EL (cell line): ENCODE measurements around the gene GINS1.

ENCODE experiments used
- DNase-seq: peaks from one replicate; pipeline ENCODE4 v3.0.0-alpha.2; 2016

The GINS1 gene

DNA sequence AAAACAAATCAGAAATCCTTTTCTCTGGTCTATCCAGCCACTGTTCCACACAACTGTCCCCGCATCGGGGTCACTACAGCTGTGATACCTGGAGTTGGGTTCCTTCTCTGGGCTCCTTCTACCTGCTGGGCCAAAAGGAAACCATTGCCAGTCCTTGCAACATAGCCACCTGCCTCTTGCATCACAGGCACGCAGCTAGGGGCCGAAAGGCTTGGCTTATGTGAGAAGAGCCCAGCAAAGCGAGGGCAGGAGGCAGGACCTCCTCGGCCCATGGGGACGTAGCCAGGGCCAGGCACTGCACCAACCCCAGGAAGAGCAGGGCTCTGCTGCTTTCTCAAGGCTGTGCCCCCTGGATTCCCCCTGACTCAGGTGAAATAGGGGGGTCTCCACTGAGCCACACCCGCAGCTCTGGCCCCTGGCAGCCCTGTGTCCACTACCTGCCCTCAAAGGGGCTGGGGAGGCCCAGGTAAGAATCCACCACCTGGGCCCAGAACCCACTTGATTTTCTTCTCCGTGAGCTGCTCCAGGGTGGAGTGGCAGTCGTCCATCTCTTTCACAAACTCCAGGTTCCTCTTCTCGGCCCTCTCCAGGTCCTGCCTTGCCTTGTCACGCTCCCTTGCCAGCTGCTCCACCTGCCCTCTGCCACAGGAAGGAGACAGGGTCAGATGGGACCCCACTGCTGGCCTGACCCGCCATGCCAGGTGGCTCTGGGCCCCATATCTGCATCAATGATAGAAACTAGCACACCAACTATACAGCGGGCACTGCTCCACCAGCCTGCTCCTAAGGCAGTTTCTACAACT, 88.9 kb downstream of the GINS1 start:
- no peak for DNase-seq

DNA sequence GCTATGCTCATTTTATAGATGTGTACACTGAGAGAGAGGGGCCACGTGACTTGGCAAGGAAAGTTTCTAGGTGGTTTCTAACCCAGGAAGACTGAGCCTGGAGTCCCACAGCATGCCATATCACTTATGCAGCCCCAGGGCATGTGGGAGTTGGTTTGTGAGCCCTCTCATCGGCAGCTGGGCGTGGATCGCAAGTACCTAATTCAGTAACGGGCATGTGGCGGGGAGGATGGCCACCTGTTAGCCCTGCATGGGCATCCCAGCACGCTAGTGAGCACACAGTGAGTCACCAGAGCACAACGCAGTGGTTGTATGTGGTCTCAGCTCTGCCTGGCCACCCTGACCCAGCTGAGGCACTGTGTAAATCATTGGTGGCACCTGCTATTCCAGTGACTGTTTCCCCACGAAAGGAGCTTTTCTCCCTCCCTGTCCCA, 89.5 kb downstream of the GINS1 start:
- peak; percentile 28 for DNase-seq

DNA sequence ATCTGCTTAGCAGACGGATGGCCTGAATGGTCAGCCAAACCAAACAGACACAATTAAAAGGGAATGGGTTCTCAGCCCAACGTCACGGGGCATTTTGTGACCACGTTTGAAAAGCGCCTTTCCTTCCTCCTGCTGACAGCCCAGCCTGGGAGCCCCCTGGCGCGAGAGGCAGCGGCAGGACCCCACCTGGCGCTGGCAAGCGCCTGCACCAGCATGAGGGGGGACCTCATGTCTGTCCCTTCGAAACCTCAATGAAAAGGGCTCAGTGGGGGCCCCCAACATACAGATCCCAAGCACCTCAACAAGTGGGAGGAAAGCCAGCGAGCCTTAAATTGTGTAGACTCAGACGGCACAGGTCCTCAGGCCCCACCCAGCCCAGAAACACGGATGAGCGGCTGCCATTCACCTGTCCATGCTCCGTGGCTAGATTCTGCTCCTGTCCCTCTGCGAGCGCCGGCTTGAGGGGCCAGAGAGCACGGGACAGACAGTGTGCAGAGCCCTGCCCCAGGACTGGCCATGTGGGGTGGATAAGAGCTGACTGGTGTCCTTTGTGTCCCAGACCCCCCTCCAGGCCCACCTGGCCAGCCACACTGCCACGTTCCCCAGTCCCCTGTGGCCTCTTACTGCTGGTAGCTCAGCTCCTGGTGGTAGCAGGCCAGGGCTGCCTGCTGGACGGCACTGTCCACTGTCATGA, 90.3 kb downstream of the GINS1 start:
- no peak for DNase-seq
